ENCODE measurements around the gene PRKAG2.

The PRKAG2 gene

GRCh38 chr7:151864081-151864480 is 12.8 kb downstream of the PRKAG2 start:
- DNase-seq: no peak

GRCh38 chr7:151863386-151864079 is 13.4 kb downstream of the PRKAG2 start:
- DNase-seq: no peak

GRCh38 chr7:151862606-151863381 is 14.1 kb downstream of the PRKAG2 start:
- DNase-seq: no peak

- DNase-seq: no peak
Observed at GRCh38 chr7:151861881-151862280, 15.0 kb downstream of the PRKAG2 start.

- no peak for DNase-seq
Observed at GRCh38 chr7:151860771-151861170, 16.1 kb downstream of the PRKAG2 start.

DNA sequence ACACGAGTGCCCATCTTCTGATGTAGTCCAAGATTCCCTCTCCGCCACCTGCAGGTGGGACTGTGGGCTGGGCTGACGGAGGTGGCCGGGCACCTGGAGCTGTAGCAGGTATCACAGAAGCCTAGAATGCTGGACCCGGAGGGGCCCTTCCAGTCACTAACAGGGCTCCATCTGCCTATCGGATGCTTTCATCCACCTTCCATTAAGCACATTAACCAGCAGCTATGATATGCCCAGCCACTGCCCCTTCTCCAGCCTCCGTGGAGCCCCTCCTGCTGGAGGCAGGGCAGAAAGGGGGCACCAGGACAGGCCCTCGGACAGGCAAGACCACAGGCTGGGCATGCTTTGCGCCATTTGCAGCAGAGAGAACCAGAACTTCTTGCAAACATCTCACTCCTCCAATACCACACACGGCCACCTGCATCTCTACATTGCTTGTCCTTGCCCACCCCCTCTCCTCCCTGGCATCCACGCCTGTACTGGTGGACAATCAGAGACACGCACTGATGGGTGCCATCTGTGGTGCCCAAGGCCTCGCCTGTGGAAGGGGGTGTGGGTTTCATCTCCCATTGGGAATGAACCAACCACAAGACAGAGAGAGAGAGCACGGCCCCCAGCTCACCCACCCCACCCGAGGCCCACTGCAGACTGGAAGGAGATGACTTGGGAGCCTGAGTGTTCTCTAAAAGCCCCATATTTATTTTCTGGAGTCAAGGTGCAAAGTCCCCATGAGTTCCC is 16.8 kb downstream of the PRKAG2 start:
- DNase-seq: no peak

DNA sequence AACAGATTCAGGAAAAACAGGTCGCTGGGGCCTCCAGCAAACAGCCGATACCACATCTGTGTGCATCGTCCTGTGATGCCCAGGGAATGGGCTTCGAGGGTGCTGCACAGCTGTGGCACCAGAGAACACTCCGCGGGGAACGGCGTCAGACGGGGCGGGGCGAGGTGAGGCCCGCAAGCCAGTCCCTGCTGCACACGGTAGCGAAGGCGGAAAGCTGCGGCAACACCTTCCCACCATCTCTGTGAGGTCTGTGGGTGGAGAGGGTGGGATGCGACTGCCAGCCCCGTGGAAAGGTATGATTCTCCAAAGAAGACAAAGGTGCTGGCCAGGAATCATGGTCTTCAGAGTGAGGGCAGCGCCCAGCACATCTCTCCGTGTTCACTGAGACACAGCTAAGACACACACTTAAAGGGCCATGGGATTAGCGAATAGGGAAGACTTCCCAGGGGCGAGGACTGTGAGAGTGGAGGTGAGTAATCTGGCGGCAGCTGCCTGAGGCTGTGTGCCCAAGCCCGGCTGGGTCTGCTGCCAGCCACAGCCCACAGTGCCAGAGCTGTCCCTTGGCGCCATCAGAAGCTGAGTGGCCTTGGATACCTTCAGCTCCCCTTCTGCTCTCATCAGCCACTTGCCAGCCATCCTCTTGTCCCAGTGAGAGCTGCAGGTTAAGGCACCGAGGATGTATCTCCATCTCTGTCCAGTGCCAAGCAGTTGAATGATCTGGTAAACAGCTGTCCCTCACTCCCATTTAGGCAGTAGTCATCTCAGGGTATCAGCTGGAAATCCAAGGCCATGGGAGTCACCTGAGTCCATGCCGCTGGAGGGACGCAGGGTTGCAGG is 17.6 kb downstream of the PRKAG2 start:
- DNase-seq: no peak

DNA sequence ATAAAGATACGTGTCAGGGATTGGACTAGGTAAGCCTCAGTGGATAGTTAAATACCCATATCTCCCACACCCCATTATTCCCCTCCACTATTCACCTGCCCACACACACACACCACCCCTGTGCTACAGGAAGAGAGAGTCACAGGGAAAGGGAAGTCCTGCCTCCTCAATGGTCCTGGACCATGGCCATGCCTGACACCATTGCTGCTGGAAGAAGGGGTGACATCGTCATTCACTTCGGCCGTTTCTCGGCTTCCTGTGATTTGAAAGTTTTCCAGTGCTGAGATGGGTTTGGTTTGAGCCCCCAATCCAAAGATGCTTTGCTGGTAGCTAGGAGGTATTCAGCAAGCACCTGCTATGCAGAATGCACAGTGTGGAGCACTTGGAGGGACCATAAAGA is 18.5 kb downstream of the PRKAG2 start:
- no peak for DNase-seq

GRCh38 chr7:151857866-151858450 is 19.0 kb downstream of the PRKAG2 start:
- DNase-seq: no peak

DNA sequence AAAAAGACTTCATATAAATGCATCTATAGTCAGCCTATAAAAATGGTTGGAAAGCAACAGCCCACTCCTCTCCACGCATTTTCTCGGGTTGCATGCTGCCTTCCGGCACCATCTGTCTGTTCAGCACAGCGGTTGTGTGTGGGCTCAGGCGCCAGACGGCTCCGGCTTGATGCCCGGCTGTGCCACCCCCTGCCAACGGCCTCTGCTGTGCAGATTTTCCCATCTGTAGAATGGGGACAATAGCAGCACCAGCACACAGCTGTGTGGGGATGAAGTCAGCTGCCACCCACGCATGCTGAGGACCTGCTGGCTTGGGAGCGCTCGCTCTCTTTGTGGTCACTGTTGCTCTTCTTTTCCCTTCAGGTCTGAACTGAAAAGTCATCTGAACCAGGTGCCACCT is 19.5 kb downstream of the PRKAG2 start:
- DNase-seq: no peak

GRCh38 chr7:151856516-151856915 is 20.4 kb downstream of the PRKAG2 start:
- DNase-seq: no peak

DNA sequence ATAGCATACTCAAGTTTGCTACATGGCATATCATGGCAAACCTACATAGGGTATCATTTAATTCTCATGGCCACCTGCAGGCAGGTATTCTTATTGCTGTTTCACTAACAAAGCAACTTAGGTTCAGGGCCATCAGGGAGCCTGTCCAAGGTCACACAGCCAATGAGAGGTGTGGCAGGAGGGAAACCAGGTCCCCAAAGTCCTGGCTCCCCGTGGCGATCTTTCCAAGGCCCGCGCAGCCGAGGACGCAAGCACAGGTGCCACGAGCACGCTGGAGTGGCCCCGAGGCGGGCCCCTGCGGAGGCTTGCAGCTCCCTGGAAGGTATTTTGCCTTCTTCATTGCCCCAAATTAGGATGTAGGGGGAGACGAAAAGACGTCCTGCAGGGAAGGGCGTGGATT is 20.8 kb downstream of the PRKAG2 start:
- no peak for DNase-seq

- no peak for DNase-seq
Observed at GRCh38 chr7:151854720-151855071, 22.2 kb downstream of the PRKAG2 start.

DNA sequence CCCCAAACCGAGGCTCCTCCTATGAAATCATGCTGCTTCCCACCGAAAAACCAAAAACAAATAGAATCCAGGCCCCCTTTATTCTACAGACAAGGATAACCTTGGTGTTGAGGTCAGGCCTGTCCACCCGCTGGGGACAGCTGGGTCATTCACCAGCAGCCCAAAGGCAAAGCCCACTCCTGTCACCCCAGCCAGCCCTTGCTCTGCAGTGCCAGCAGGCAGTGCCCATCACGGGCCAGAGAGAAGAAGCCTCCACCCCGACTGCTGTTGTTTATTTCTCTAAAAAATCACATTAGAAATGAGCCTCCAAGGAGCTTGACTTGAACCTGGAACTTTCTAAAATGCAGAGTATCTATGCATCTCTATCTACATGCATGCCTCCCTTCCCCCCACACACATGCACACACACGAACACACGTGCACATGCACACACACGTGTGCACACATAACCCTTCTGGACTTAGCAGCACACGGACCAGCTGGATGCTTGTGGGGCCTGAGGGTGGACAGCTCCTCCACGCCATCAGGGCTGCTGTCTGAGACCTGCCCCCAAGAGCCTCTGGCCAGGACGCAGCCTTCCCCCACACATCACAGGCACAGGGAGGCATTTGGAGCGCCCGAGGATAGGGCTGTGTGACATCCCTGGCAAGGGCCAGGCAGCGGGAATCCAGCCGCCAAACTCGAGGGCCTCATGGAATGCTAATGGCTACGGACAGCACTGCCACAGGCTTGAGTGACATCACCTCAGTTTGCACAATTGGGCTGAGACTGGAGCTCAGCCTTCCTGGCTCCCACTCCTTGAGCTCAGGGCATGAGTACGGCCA is 22.8 kb downstream of the PRKAG2 start:
- no peak for DNase-seq

DNA sequence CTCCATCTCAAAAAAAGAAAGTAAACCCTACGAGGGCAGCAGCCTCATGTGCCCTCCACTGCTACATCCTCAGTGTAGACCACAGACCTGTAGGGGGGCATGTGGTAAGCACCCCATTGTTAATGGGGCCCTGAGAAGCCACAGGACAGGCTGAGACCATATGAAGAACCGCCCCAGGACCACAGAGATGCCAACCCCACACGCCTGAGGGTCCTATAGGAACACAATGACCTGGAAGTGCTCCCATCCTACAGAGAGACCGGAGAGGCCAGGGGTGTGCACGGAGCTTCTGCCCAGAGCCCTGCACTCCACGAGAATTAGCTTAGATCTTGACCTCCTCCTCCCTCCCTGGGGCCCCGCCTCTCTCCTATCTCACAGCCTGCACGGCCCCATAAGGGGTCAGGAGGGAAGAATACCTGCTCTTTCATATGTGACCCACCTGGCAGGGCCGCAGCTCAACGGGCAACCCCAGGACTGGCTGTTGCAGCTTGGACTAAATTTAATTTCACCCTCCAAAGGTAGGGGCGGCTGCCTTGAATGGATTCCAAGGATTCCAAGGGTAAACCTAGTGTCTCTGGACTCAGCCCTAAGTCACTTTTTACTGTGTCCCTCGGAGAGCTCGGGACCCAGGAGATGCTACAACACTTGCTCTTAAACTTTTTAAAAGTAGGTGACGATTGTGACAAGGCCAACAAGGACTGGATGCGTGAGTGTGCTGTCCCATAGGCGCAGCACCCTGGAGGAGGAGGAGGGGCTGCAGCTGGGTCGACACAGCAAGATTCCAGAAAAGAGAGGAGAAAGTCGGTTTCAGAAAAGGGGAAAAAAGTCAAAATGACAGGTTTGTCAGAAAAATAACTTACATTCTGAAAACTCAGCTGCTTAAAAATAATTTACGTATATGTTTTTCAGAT is 24.2 kb downstream of the PRKAG2 start:
- DNase-seq: no peak

DNA sequence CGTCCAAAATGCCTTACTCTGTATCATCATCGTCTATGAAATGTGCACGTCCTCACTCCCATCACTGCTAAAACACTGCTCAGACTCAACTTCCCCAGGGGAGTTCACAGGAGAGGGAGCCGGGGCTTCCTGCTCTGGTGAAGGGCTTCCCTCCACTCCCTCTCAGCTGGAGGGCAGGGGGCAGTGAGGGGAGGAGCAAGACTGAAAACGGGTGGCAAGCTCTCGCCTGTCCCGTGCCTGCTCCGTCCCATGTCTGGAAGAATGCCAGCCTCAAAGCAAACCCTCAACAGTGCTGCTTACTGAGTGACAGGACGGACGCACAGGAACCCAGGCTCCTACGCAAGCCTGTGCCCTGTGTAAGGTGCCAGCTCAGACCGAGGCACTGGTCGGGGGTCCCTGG is 25.1 kb downstream of the PRKAG2 start:
- no peak for DNase-seq

DNA sequence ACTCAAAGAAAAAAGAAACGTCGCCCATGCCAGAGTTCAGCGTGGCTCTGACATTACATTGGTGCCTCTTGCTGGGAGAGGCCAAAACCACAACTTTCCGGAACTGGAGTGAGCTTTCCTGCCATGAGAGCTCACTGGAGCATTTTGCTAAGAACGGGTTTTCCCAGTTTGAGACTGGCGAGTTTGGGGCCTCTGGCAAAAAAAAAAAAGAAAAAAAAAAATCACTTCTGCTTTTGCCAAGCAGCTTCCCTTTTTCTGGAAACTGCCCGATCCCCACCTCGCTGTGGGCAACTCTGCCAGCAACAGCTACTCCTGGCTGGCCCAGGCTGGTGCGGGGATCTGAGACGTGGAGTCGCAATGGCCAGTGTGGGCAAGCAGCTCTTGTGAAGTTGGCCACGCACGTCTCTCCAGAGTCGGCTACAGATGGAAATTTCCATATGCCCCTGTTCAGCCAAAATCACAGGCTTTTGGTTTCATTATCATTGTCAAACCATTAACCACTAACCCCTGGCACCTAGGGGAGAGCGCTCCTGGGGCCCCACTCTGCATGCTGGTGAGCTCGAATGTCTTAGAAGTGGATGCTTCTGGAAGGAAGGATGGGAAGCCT is 25.7 kb downstream of the PRKAG2 start:
- DNase-seq: peak; percentile 62 to 63

DNA sequence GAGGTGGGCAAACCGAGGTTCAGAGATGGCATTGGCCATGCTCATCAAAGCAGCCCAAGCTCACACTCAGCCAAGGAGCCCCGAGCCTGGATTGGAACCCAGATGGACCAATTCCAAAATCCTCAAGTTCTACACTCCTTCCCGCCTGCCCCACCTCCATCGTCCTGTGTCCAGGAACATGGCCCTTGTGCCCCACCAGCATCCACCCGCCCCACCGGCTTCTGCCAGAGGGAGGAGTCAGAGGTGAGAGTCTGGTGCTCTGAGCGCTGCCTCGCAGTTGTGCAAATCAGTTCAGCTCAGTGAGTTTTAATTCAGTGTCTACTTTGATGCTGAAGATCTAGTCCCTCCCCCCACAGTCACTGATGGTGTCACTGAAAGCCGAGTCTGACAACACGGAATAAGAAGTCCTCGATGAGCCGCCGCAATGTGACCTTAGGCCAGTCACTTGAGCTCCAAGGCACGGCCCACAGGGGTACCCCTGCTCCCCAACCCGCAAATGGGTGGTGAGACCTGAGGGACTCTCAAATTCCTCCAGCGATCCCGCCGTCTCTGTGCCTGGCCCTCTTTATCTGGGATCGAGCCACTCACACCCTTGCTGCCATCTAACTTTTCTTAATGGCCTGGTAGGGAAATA is 26.3 kb downstream of the PRKAG2 start:
- DNase-seq: peak; percentile 31 to 32

DNA sequence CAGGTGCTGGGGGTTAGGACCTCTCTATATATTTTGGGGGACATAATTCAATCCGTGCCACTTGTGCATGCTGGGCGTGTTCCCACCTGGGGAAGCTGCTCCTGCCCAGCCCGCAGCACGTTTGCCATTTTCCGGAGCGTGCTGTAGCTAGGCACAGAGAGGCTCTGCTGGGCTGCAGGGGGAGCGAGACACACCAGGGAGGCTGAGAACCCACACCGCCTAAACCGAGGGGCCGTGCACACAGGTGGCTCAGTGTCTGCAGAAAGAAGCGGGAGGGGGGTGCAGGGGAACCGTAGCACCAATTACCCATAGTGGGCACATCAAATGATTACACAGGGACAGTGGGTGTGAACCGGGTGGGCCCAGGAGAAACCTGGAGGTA is 27.0 kb downstream of the PRKAG2 start:
- DNase-seq: no peak

All from activated T-cell treated with anti-CD3 and anti-CD28 coated beads, Interleukin-2, amount 50 U/mL, for 48 hours (primary cell).